Activated B cell treated with CpG ODN at 0.5 μM for 24 hours (primary cell): ENCODE data around the gene AHDC1. TPM values are rescaled to one million over a fixed set of nuclear protein-coding genes. Genes with fewer than 3 reads are reported as not detected.
"Not testable (repeated sequence)": the region's sequence is repeated elsewhere in the genome, so short reads cannot be mapped to it uniquely, and the experiment has no call there.

Experiments
- ATAC-seq: fragments of 200-7000 bp; cut with Tn5 transposase; one replicate; pipeline ENCODE4 v1.10.0; 2021; ENCODE audit warnings: low read depth, mild to moderate bottlenecking, moderate library complexity
- CTCF ChIA-PET: fragments of 350-600 bp; sonication (Branson Sonifier 250); formaldehyde crosslinking; loops from one replicate; lab custom pipeline; 2021; ENCODE audit warnings: antibody characterized with exemption; lab: Charles Lee
- POLR2A ChIA-PET: fragments of 350-600 bp; sonication (Branson Sonifier 250); formaldehyde crosslinking; loops from one replicate; lab custom pipeline; 2021; ENCODE audit warnings: antibody characterized with exemption; lab: Charles Lee
- DNase-seq: peaks from one replicate; pipeline ENCODE4 v3.0.0; 2022
- H3K27ac Mint-ChIP-seq: one replicate; pipeline ENCODE4 v1.8.0; 2020; ENCODE audit warnings: mixed read lengths
- H3K27me3 Mint-ChIP-seq: one replicate; pipeline ENCODE4 v1.8.0; 2021; ENCODE audit warnings: mixed read lengths
- H3K36me3 Mint-ChIP-seq: one replicate; pipeline ENCODE4 v1.8.0; 2021; ENCODE audit warnings: low read depth, mixed read lengths
- H3K4me1 Mint-ChIP-seq: one replicate; pipeline ENCODE4 v1.8.0; 2021; ENCODE audit warnings: mixed read lengths
- H3K4me3 Mint-ChIP-seq: one replicate; pipeline ENCODE4 v1.8.0; 2020; ENCODE audit warnings: mild to moderate bottlenecking, mixed read lengths
- H3K9me3 Mint-ChIP-seq: one replicate; pipeline ENCODE4 v1.8.0; 2020; ENCODE audit warnings: mixed read lengths
- intact Hi-C: fragments of 100-400 bp; cut with micrococcal nuclease; formaldehyde crosslinking; loops from one replicate; pipeline ENCODE4 v1.15.1; 2024
- total RNA-seq: library from RNA; stranded (reverse); gene quantifications from 2 replicates; pipeline ENCODE4 v1.2.3, GENCODE V29; 2022
- TF ChIP-seq, protein P1 (sequence below): fragments of 200-600 bp; IDR thresholded peaks from one replicate; pipeline ENCODE4 v1.8.0; 2022; ENCODE audit warnings: antibody characterized with exemption, mild to moderate bottlenecking

Gene AHDC1
- total RNA-seq, 1 donor from 2014 or later = 22.4 TPM

DNA sequence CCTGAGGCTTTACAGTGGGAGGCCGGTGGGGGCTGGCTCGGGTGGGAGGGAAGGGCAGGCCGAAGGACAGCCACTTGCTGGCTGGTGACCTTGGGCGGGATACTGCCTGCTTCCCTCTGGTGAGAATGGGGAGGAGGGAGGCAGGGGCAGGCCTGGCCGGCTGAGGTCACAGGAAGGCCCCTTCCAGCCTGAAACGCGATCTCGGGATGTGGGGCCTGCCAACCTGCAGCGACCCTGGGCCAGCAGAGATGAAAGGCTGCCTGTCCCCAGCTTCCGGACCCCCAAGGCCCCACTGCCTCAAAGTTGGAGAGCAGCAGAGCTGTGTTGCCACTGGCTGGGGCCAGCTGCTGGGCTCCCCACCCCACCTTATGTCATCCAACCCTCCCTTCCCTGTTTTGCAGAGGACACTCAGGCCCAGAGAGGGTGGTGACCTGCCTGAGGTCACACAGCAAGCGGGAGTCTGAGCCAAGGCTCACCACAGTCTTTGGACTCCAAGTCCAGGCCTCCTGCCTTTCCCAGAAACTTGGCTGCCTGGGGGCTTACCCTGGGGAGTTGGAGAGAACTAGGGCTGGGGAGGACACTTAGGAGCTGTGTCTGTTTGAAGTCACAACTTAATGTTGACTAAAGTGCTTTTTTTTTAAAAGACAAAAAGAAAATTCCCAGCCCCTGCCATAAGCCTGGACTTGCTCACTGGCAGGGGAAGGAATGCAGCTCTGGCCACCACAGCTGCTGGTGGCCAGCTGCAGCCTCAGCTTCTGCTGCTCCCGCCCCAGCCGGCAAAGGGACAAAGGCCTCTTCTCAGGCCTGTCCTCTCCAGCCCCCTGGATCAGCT, 99.1 kb downstream of the AHDC1 start:
- Mint-ChIP-seq H3K9me3 (no peaks in the 10 kb centered on the region), H3K27me3 (no peaks in the 10 kb centered on the region), H3K4me1 (peaks cover 2% of the 10 kb centered on the region), H3K27ac (no peak overlapping the region), H3K36me3 (no peaks in the 10 kb centered on the region), H3K4me3 (no peak overlapping the region)
- ATAC-seq = no peak
- intact Hi-C loops = no loop called here
- no peak for DNase-seq
- ChIA-PET POLR2A (interaction anchor here (1.3 kb wide), 1 partner anchor 21 kb away, joined by 4 read pairs; no protein-coding TSS in a partner anchor), CTCF (interaction anchor here (0.6 kb wide), 2 partner anchors 19 to 259 kb away, joined by 3 read pairs; no protein-coding TSS in a partner anchor)
- TF ChIP-seq, protein P1, sequence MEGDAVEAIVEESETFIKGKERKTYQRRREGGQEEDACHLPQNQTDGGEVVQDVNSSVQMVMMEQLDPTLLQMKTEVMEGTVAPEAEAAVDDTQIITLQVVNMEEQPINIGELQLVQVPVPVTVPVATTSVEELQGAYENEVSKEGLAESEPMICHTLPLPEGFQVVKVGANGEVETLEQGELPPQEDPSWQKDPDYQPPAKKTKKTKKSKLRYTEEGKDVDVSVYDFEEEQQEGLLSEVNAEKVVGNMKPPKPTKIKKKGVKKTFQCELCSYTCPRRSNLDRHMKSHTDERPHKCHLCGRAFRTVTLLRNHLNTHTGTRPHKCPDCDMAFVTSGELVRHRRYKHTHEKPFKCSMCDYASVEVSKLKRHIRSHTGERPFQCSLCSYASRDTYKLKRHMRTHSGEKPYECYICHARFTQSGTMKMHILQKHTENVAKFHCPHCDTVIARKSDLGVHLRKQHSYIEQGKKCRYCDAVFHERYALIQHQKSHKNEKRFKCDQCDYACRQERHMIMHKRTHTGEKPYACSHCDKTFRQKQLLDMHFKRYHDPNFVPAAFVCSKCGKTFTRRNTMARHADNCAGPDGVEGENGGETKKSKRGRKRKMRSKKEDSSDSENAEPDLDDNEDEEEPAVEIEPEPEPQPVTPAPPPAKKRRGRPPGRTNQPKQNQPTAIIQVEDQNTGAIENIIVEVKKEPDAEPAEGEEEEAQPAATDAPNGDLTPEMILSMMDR = no peak

DNA sequence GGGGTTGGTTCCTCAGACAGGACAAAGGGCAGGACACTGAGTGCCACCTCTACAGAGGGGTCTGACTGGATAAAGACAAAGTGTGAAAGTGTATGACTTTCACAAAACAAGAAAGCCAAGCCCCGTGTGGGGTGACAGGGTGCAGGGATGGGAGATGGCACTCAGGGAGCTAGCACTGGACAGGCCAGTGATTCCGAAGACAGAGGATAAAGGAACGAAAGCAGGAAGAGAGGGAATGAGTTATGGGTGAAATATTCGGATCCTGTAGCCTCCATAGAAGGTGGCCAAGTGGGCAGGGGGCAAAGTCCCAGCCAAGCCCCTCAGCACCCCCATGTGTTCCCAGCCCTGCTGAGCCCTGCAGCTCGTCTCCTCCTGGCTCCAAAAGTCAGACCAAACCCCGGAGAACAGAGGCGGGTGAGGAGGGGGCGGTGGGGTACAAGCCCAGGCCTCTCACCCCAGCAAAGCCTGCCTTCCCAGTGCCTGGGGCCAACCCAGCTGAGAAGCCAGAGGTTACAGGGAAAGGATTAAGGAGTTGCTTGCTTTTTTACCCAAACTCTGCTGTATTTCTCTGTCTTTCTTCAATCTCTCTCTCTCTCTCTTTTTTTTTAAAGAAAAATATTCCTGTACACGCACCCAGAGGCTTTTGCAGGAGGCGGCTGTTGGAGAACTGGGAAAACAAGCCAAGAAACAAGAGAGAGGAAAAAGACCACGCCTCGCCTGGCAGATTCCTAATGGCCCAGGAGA, 99.9 kb downstream of the AHDC1 start:
- ATAC-seq (no peak), DNase-seq (no peak)
- no peak overlapping the region for H3K4me3 Mint-ChIP-seq
- H3K4me1 Mint-ChIP-seq = peaks cover 5% of the 10 kb centered on the region
- TF ChIP-seq, protein P1 = no peak
- H3K27ac Mint-ChIP-seq = no peak overlapping the region
- intact Hi-C loops = no loop called here
- no peaks in the 10 kb centered on the region for H3K27me3 Mint-ChIP-seq
- ChIA-PET POLR2A (no interaction called here), CTCF (no interaction called here)
- H3K36me3 Mint-ChIP-seq = no peaks in the 10 kb centered on the region
- no peaks in the 10 kb centered on the region for H3K9me3 Mint-ChIP-seq

DNA sequence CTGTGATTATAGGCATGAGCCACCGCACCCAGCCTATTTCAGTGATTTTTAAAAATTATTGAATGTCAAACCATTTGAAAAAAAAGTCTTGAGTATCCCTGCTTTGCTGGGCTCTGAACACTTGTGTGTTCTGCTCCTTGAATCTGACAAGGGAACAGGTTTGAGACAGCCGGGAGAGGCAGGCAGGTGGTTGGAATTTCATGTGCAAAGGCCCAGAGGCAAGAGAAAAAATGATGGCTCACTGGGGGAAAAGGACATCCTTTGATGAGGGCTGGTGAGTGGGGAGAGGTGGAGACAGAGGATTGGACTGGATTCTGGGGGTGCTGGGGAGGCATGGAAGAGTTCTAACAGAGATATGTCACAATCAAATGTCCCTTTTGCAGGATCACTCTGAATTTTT, 100.9 kb downstream of the AHDC1 start:
- no peak overlapping the region for H3K4me3 Mint-ChIP-seq
- H3K36me3 Mint-ChIP-seq = no peaks in the 10 kb centered on the region
- POLR2A ChIA-PET = no interaction called here
- CTCF ChIA-PET = no interaction called here
- ATAC-seq = no peak
- DNase-seq = no peak
- H3K9me3 Mint-ChIP-seq = no peaks in the 10 kb centered on the region
- H3K27me3 Mint-ChIP-seq = no peaks in the 10 kb centered on the region
- intact Hi-C loops = no loop called here
- H3K4me1 Mint-ChIP-seq = peaks cover 7% of the 10 kb centered on the region
- H3K27ac Mint-ChIP-seq = no peak overlapping the region
- TF ChIP-seq, protein P1 = no peak

DNA sequence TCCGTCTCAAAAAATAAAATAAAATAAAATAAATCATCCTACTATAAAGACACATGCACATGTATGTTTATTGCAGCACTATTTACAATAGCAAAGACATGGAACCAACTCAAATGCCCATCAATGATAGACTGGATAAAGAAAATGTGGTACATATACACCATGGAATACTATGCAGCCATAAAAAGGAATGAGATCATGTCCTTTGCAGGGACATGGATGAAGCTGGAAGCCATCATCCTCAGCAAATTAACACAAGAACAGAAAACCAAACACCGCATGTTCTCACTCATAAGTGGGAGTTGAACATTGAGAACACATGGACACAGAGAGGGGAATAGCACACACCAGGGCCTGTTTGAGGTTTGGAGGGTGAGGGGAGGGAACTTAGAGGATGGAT, 102.8 kb downstream of the AHDC1 start:
- H3K4me3 Mint-ChIP-seq, intact Hi-C loops, H3K27me3 Mint-ChIP-seq, H3K36me3 Mint-ChIP-seq, POLR2A ChIA-PET, DNase-seq, CTCF ChIA-PET, ATAC-seq, H3K27ac Mint-ChIP-seq, H3K9me3 Mint-ChIP-seq: not testable (repeated sequence)
- H3K4me1 Mint-ChIP-seq = peaks cover 13% of the 10 kb centered on the region

DNA sequence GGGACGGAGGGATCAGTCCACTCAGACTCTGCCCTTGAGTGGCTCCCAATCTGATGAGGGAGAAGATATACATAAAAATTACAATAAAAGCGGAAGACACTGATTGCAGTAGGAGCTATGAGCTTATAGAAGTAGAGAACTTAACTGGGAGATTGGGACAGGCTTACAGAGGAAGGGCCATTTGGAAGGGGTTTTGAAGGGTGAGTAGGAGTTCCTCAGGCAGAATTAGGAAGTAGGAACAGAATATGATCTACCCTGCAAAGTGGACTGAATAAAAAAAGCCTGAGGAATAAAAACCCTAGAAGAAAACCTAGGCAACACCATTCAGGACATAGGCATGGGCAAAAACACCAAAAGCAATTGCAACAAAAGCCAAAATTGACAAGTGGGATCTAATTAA, 104.8 kb downstream of the AHDC1 start:
- intact Hi-C loops = no loop called here
- Mint-ChIP-seq H3K36me3 (no peaks in the 10 kb centered on the region), H3K27ac (no peak overlapping the region), H3K9me3 (no peaks in the 10 kb centered on the region), H3K27me3 (no peaks in the 10 kb centered on the region), H3K4me3 (no peak overlapping the region), H3K4me1 (peaks cover 13% of the 10 kb centered on the region)
- no peak for ATAC-seq
- ChIA-PET POLR2A (no interaction called here), CTCF (no interaction called here)
- TF ChIP-seq, protein P1 = no peak
- no peak for DNase-seq
